Measurements from ENCODE around the gene AATK.

The AATK gene

DNA sequence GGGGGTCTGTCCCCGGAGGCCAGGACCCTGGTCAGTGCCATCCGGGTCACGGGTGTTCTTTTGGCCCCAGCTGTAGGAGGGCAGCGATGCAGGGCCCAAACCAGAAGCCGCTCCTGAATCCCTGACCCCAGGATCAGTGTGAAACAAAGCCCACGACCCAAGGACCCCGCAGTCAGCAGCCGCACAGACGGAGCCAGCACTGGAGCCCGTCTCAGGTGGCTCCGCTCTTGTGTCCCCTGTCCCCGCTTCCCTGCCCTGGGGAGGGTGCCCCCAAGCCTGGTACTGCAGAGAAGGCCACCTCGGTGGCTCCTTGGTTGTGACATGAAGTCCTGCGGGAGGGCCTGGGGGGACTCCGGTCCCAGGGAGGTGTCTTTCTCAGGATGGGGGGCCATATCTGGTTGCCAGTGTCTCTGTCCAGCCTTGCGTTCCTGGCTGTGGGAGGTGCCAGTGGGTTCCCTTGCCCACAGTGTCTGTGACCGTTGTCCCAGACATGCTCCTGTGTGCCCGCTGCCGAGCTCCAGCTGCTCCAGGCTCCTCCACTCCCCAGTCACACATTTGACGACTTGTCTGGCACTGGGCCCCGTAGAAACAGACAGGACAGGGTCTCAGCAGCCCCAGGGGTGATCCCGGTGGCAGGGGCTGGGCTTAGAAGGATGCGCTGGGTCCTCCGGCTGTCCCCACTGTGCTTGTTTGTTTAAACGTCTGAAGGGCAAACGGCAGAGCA is 97.4 kb downstream of the AATK start:
- DNase-seq: no peak

DNA sequence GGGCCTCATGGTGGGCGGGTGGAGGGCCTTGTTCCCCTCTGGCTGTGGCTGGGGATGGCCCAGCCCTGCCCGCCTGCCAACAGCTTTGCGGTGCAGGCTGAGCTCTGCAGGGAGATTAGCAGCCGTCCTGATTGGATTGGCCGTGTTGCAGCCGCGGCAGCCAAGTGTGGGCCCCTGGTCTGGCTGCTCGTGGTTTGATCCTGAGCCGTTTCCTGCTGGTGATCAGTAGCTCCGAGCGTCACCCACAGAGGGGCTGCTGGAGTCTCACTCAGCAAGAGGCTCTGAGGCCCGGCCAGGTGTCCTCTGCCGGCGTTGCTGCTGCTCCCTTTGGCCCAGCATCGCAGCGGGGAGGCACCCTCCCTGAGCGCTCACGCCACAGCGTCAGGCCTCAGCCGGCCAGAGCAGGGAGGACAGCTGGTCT is 98.6 kb downstream of the AATK start:
- no peak for DNase-seq
